Camera-type eye (tissue), 1 donor: ENCODE data around the gene PAM16. TPM values are rescaled to one million over a fixed set of nuclear protein-coding genes. Genes with fewer than 3 reads are reported as not detected.

Experiments used
- total RNA-seq: library from RNA; depleted of rRNA; stranded (reverse); fragments of >200 nt; gene quantifications from one replicate; pipeline ENCODE4 v1.2.3, GENCODE V29; 2014

PAM16 gene
- total RNA-seq, result 20.9 TPM

DNA sequence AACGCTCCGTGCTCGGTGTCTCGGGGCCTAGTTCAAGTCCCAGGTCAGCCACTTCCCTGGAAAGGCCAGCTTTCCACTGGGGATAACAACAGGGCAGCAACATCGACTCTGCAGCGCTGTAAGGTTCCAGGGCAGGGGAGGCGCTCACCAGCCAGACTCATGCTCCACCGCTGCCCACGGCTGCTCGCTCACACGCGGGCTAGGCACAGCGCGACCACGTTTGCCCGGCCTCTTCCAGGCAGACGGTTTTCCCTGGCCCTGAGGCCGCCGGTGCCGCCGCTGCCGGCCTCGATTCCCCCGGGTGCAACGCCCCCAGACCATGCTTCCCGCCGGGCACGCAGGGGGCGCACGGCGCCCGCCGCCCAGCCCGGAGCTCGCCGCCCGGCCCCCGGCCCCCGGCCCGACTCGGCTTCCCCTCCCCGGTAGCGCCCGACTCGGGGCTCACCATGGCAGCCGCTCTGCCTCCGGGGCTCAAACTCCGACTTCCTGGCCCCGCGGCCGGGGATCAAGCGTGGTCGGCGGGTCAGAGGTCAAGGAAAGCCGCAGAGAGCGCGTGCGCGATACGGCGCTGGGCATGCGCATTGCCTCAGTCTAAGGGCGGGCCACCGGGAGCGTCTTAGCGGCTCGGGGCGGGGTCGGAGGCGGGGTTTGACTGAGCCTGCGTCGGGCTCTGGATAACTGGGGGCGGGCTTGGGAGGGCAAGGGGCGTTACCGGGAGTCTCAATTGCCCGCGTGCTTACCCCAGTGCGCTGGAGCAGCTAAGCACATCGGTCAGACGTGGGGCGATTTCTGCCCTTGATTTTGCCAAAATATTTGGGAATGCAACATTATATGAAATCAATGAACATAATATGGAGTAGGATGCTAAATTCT, at the start of gene PAM16:
Gene PAM16 (minus strand): TSS at position 535 of the 873 bp plus-strand sequence. CDS start 87 bp downstream, at position 448.

DNA sequence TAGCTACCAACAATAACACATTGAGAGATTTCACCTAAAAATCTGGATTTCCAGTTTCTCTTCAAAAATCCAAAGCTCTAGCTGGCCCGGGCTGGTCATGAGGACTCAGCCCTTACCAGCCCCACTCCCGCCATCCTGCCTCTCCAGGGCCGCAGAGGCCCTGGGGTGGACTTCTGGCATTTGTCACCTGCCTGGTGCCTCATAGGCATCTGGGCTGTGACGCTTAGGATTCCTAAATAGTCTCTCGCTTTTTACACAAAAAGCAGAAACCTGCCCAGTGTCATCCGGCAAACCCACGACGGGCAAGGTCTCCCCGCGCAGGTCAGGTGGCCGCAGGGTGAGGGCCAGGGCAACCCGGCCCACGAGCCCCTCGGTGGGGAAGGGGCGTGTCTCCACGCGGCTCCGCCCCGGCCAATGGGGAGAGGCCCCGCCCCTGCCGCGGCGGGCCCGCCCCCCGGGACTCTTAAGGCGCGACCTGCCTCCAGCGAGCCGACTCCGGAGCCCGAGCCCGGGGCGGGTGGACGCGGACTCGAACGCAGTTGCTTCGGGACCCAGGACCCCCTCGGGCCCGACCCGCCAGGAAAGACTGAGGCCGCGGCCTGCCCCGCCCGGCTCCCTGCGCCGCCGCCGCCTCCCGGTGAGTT, 20.4 kb upstream of the PAM16 start, which contains the start of gene VASN:
Gene VASN (plus strand): TSS at position 492 of the 644 bp plus-strand sequence. CDS start 9,030 bp downstream, outside the sequence.

DNA sequence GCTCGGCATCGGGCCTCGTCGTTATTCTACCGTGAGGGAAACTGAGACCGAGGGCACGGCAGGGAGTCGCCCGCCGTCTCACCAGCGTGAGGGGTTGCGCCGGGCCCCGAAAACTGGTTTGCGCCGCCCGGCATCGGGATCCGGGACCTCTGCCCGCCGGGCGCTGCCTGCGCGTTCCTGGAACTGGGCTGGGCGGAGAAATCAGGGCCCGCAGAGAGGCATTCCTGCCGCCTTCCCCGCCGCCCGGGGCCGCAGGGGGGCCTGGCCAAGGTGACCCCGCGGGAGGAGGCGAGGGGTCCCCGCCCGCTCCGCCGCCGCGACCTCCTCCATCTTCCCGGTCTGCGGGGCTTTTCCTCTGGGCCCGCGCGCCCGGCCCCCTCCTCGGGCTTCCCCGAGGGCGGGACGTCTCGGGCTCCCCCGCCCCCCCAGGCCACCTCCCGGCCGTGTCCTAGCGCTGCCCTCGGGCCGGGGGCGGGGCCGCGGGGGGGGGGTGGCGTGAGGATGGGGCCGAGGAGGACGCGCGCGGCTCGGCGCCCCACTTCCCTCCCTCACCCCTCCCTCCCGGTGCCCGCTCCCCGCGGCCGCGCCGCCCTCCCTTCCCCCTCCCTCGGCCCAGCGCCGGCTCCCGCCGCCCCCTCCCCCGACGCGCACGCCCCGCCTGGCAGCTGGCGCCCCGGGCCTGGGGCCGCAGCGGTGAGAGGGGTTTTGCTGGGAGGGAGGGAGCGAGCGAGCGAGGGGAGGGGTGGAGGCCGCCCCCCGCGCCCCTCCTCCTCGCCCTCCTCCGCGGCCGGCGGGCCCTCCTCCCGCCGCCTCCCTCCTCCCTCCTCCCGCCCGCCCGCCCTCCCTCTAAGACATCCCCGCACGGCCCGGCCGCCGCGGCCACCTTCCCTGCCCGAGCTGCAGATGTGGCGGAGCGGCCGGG, 35.7 kb downstream of the PAM16 start, which contains the start of gene GLIS2:
Gene GLIS2 (plus strand): TSS at position 882 of the 922 bp plus-strand sequence. CDS start 16,214 bp downstream, outside the sequence.

Other genes with a start within 250 kb of the PAM16 start
- gene ADCY9, start 234.9 kb downstream of the PAM16 start, total RNA-seq, result 29.6 TPM
- gene SRL, start 109.2 kb downstream of the PAM16 start, total RNA-seq, result 38.6 TPM
- gene TFAP4, start 78.3 kb downstream of the PAM16 start, total RNA-seq, result 10.9 TPM
- gene GLIS2, start 35.3 kb downstream of the PAM16 start, total RNA-seq, result 10.9 TPM
- gene VASN, start 20.5 kb upstream of the PAM16 start, total RNA-seq, result 32.7 TPM
- 42.5 TPM for gene CORO7, start 65.3 kb upstream of the PAM16 start, total RNA-seq
- 45.1 TPM for gene DNAJA3, start 74.5 kb upstream of the PAM16 start, total RNA-seq
- 22.0 TPM for gene NMRAL1, start 123.3 kb upstream of the PAM16 start, total RNA-seq
- gene HMOX2, start 125.1 kb upstream of the PAM16 start, total RNA-seq, result 39.0 TPM
- 22.1 TPM for gene CDIP1, start 187.5 kb upstream of the PAM16 start, total RNA-seq
- gene C16orf96, start 205.0 kb upstream of the PAM16 start, total RNA-seq, result 0.38 TPM